Measurements from ENCODE around the gene SLC2A3.
"Not testable (repeated sequence)": the region's sequence is repeated elsewhere in the genome, so short reads cannot be mapped to it uniquely, and the experiment has no call there.

SLC2A3 gene

DNA sequence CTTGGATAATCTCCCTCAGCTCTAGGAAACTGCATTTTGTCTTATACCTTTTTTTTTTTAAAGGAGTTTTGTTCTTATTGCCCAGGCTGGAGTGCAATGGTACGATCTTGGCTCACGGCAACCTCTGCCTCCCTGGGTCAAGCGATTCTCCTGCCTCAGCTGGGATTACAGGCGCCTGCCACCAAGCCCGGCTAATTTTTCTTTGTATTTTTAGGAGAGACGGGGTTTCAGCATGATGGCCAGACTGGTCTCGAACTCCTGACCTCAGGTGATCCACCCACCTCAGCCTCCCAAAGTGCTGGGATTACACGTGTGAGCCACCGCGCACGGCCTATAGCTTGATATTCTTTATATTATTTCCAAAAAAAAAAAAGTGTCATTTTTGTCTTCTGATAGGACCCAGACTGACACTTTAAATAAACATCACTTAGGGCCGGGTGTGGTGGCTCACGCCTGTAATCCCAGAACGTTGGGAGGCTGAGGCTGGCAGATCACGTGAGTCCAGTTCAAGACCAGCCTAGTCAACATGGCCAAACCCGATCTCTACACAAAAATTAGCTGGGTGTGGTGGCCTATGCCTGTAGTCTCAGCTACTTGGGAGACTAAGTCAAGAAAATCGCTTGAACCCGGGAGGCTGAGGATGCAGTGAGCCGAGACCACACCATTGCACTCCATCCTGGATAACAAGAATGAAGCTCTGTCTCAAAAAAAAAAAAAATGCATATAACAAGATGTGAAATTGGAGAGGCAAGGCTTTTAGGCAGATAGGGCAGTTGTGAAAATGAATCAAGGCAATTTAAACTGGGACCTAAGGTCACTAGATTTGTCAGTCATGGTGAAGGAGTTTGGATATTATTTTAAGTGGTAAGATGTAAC, 18.4 kb downstream of the SLC2A3 start:
- in situ Hi-C loops (cut with HindIII; ENCODE audit: low sequenced_read_pairs), result no loop called here

DNA sequence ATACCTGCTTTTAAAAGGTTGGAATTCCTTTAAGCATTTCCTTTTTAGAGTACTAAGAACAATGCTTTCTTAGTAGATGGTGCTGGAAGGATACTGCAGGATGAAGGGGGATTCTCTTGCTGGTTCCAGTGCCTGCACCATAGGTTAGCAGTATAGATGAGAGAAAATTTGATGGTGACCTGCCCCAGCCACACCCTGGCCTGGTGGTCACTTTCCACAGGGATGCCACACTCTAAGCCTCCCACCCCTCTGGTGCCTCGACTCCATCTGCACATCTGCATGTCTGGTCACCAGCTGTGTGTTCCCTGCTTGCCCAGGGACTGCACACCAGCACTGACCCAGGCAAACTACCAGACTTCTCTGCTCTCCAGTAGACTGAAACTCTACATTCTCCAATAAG, 19.1 kb downstream of the SLC2A3 start:
- in situ Hi-C loops (cut with HindIII; ENCODE audit: low sequenced_read_pairs), result no loop called here

DNA sequence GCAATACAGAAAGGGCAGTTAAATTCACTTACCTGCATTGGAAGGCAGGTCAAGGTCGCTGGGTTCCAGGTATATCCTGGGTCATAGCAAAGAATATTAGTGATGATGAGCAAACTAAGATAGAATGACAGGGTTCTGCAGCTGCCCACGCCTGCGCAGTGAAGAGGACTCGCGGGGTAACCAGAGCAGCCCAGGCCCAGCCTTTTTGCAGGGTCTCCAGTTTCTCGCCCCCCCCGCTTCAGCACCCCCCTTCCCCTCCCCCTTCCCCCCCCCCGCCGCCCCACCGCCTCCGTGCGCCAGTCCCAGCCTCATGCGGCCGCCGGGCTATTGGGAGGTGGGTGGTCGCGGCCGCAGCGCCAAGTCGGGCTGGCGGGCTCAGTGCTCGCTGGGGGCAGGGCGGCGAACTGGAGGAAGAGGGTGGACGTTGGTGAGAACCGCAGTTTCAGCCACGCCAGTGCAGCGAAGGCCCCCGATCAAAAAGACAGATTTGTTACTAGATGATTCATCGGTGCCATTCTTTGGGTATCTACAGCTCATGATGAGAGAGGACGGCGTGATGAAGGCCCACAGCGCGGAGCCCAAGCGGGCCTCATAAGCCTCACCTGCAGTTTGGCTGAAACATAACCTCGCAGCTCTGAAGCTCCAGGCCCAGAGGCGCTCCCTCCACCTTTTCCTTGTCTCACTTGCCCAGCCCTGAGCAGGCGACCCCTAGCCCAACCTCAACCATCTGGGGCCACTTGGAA, 20.2 kb downstream of the SLC2A3 start:
- in situ Hi-C loops (cut with HindIII; ENCODE audit: low sequenced_read_pairs), result no loop called here

DNA sequence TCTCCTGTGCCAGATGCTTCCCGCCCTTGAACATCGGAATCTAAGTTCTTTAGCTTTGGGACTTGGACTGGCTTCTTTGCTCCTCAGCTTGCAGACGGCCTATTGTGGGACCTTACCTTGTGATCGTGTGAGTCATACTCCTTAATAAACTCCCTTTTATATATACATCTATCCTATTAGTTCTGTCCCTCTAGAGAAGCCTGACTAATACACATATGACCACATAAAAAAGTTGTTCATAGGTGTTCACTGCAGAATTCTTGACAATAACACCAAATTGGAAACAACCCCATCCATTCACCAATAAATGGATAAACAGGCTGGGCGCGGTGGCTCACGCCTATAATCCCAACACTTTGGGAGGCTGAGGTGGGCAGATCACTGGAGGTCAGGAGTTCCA, 25.9 kb downstream of the SLC2A3 start:
- in situ Hi-C loops (cut with HindIII; ENCODE audit: low sequenced_read_pairs), result loop anchor here (5.0 kb wide), 1 partner anchor 48 kb away; no protein-coding TSS in a partner anchor

DNA sequence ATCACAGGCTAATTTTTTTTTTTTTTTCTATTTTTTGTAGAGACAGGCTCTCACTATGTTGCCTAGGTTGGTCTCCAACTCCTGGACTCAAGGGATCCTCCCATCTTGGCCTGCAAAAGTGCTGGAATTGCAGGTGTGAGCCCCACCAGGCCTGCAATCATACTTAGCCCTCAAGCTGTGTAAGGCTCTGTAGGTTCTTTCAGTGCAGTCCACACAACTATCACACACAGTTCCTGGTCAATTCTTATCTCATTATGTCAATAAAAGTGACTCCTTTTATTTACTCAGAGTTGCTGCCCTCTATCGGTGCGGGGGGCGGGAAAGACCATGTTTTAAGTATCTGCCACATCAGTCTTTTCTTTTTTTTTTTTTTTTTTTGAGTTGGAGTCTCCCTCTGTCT, 29.0 kb downstream of the SLC2A3 start:
- in situ Hi-C loops (cut with HindIII; ENCODE audit: low sequenced_read_pairs), result no loop called here

DNA sequence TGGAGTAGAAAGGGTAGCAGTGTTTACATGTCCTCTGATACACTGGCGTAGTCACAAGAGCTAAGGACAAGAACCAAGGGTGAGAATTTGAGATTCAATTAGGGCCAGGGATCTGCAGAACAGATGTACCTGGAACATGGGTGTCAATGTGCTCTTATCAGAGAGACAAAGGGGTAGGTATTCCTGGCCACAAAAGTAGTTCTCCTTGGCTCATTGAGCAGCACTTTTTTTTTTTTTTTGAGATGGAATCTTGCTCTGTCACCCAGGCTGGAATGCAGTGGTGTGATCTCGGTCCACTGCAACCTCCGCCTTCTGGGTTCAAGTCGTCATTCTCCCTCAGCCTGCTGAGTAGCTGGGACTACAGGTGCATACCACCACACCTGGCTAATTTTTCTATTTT, 29.7 kb downstream of the SLC2A3 start:
- in situ Hi-C loops (cut with HindIII; ENCODE audit: low sequenced_read_pairs), result not testable (repeated sequence)

DNA sequence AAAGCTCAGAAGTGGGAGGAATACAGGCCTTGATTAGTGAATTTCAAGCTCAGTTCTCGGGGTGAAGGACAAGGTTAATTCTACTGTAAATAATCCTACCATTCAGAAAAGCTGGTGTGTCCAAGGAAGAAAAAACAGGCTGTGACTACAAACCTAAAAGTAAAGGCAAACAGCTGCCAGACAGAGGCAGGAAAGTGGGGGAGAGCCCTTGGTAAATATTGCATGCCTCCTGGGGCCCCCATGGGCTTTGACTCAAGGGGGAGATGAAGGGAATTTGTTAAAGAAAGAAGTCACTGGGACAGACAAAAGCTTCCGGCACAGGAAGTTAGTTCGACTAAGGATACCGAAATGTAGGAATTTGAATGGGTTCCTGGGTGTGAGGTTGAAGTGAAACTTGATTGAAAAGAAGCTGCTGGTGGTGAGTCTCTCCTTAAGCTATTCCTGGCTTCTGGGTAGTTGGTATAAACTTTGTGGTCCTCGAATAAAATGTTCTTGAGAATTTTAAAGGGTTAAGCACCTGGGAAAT, 30.3 kb downstream of the SLC2A3 start:
- in situ Hi-C loops (cut with HindIII; ENCODE audit: low sequenced_read_pairs), result not testable (repeated sequence)

DNA sequence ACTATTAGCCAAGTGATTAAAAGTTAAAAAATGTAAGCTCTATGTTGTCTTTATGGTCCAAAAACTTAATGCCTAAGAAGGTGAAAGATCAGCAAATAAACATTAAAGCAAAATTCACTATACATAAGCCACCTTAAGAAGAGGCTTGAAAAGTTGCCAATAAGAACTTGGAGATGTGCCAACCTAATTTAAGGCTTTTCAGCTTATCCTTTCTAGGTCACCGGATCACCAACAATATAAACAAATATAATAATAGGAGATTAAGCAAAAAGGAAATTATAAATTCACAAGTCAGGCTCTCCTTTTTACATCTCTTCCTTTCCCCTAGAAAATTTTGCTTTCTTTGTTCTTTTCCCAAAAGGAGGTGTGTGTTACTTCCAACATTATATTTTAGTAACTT, 30.9 kb downstream of the SLC2A3 start:
- in situ Hi-C loops (cut with HindIII; ENCODE audit: low sequenced_read_pairs), result no loop called here

DNA sequence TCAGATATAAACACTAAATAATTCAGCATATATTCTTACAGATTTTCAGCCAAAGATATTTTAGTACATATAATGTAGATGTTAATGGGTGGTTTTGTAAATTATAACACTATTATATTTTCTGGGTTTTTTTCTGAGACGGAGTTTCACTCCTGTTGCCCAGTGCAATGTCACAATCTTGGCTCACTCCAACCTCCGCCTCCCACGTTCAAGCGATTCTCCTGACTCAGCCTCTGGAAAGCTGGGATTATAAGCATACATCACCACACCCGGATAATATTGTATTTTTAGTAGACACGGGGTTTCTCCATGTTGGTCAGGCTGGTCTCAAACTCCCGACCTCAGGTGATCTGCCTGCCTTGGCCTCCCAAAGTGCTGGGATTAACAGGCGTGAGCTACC, 33.6 kb downstream of the SLC2A3 start:
- in situ Hi-C loops (cut with HindIII; ENCODE audit: low sequenced_read_pairs), result not testable (repeated sequence)

DNA sequence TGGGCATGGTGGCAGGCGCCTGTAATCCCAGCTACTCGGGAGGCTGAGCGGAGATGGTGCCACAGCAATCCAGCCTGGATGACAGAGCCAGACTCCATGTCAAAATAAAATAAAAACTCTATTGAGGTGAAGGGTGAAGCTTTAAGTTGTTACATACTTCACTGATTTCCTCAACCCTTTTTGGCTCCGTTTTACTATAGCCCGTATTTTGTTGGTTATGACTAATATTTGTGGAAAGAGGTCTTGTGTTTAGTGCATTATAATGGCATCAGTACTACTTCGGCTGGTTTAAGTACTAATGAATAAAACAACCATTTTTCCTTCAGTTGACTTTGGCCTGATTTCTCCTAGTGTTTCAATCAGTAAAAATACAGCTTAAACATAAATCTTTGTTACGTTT, 36.2 kb downstream of the SLC2A3 start:
- in situ Hi-C loops (cut with HindIII; ENCODE audit: low sequenced_read_pairs), result no loop called here

DNA sequence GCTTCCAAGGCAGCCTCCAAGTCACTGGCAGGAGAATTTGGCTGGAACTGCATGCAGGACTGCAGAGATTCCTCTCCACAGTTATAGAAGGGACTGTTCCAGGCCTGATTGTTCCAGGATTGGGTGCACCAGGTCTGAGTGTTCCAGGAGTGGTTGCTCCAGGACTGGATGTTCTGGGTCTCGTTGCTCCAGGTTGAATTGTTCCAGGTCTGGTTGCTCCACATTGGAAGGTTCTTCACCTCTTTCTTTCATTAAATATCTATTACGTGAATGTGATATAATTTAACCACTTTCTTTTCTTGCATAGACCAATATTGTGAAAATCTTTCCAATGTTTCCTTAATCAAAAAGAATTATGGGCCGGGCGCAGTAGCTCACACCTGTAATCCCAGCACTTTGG, 39.3 kb downstream of the SLC2A3 start:
- in situ Hi-C loops (cut with HindIII; ENCODE audit: low sequenced_read_pairs), result not testable (repeated sequence)

DNA sequence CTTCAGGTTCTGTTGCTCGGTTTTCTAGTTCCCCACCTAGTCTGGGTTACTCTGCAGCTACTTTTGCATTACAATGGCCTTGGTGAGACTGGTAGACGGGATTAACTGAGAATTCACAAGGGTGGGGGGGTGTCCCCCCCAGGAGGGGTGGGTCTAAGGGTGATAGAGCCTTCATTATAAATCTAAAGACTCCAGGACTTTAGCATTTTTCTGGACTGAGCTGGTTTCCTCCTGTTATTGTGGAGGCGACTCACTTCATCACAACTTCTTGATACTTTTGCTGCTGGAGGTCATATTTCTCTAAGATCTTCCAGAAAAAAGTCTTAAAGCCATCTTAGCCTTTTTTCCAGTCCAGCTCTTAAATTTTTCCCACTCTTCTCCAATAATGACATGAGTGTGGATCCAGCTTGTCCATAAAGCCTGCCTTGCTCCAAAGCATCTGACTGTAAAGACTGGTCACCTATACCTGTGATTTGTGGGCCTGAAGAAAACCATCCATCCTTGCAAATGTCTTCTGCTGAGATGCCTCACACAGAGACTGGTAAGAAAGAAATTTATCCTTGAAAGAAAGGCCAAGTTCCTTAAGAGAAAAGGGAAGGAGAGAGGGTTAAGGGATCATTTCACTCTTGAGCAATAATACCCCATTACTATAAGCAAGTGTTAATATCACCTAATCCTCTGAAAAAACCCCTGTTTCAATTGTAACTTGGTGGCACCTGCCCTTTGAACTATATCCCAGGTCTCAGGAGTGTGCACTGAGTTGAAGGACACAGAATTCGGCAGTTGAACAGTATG, 43.6 kb downstream of the SLC2A3 start:
- in situ Hi-C loops (cut with HindIII; ENCODE audit: low sequenced_read_pairs), result no loop called here

DNA sequence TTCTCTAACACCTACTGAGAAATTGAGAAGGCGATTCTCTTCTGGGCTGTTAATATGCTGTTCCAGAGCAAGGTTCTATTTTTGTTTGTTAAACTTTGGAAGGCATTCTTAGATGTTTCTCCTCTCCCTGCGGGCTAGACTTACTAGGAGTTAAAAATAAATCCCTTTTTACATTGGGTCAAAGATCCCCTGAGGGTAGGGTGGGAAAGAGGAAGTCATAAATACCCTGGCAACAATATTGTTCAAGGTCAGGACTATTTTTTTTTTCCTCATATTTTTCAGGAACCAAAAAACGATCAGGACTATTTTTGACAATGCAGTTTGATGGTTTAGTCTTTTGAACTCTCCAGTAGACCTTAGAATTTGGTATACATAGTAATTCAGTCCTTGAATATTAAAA, 51.3 kb downstream of the SLC2A3 start:
- in situ Hi-C loops (cut with HindIII; ENCODE audit: low sequenced_read_pairs), result no loop called here

DNA sequence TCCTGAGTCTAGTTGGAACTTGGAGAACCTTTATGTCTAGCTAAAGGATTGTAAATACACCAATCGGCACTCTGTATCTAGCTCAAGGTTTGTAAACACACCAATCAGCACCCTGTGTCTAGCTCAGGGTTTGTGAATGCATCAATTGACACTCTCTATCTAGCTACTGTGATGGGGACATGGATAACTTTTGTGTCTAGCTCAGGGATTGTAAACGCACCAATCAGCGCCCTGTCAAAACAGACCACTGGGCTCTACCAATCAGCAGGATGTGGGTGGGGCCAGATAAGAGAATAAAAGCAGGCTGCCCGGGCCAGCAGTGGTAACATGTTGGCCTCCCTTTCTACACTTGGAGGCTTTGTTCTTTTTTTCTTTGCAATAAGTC, 54.3 kb downstream of the SLC2A3 start:
- in situ Hi-C loops (cut with HindIII; ENCODE audit: low sequenced_read_pairs), result not testable (repeated sequence)

DNA sequence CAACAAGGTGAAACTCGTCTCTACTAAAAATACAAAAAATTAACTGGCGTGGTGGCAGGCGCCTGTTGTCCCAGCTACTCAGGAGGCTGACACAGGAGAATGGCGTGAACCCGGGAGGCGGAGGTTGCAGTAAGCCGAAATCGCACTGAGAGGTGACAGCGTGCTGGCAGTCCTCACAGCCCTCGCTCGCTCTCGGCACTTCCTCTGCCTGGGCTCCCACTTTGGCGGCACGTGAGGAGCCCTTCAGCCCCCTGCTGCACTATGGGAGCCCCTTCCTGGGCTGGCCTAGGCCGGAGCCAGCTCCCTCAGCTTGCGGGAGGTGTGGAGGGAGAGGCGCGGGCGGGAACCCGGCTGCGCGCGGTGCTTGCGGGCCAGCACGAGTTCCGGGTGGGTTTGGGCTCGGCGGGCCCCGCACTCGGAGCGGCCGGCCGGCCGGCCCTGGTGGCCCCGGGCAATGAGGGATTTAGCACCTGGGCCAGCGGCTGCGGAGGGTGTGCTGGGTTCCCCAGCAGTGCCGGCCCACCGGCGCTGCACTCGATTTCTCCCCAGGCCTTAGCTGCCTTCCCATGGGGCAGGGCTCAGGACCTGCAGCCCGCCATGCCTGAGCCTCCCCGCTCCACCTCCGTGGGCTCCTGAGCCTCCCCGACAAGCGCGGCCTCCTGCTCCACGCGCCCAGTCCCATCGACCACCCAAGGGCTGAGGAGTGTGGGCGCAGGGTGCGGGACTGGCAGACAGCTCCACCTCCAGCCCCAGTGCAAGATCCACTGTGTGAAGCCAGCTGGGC, 54.8 kb downstream of the SLC2A3 start:
- in situ Hi-C loops (cut with HindIII; ENCODE audit: low sequenced_read_pairs), result not testable (repeated sequence)

DNA sequence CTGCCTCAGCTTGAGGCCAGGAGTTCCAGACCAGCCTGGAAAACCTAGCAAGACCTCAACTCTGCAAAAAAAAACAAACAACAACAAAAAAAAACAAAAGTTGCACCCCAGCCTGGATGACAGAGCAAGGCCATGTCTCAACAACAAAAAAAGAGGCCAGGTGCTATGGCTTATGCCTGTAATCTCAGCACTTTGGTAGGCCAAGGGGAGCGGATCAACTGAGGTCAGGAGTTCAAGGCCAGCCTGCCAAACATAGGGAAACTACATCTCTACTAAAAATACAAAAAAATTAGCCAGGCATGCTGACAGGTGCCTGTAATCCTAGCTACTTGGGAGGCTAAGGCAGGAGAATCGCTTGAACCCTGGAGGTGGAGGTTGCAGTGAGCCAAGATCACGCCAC, 56.7 kb downstream of the SLC2A3 start:
- in situ Hi-C loops (cut with HindIII; ENCODE audit: low sequenced_read_pairs), result no loop called here

DNA sequence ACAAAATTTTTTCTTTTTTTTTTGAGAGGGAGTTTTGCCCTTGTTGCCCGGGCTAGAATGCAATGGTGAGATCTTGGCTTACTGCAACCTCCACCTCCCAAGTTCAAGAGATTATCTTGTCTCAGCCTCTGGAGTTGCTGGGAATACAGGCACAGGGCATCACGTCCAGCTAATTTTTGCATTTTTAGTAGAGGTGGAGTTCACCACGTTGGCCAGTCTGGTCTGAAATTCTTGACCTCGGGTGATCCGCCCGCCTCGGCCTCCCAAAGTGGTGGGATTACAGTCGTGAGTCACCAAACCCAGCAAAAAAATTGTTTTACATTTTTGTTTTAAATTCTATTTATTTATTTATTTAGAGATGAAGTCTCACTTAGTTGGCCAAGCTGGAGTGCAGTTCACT, 58.6 kb downstream of the SLC2A3 start:
- in situ Hi-C loops (cut with HindIII; ENCODE audit: low sequenced_read_pairs), result no loop called here

DNA sequence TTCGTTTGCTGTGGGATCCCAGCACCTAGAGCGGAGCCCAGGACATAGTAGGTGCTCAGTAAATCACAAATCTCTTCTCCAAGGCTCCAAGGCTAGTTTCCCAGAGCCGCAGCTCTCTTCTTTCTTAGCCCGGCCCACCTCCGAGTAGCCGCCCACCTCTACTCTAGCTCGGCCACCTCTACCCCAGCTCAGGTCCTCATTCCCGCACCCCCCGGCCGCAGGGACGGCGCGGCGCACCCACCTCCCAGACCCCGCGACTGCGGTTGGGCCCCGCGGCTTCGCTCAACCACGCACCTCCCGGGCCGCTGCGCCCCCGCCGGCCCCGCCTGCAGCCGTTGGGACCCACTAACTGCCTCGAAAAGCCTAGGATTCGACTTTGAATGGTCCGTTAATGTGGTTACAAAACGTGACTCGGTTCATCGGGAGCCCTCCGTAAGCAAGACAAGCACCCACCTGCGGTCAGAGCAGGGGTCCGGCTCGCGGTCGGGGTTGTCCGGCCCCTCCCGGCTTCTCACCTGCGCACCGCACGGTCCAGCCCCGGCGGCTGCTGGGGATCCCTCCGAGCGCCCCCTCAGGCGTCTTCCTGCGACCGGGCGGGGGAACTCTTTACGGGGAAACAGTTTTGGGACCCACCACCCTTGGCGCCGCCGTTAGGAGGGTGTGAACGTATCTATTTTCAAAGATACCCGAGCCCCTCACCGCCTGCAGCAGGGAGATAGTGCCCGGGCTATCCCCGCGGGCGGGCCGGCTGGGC, 63.2 kb downstream of the SLC2A3 start, which contains the start of gene SLC2A14:
TSS of gene SLC2A14 (minus strand) at position 350 of the 754 bp plus-strand sequence. CDS start 3,035 bp downstream, outside the sequence.
- in situ Hi-C loops (cut with HindIII; ENCODE audit: low sequenced_read_pairs), result no loop called here

DNA sequence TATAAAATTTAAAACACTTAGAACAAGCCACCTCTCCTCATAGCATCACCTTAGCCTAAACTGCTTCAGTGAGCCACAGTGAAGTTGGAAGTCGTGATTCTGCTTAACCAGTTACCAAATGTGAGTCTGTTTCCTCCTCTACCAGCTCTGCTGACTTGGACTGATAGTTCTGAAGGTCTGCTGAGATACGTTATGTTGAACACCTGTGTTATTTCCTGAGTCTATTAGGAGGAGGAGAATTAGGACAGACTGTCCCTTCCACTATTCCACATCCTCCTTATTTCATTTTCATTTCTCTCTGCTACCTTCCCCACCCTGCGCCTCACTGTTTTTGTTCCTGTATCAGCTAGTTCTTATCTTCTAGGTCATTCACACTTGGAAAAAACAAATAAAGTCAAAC, 65.7 kb downstream of the SLC2A3 start:
- in situ Hi-C loops (cut with HindIII; ENCODE audit: low sequenced_read_pairs), result no loop called here

Data from endothelial cell of hepatic sinusoid (primary cell).